AG09319 (cell line): ENCODE results near the gene SIDT2.

Experiments used
- DNase-seq: peaks from one replicate; pipeline ENCODE4 v3.0.0-alpha.2; 2010; ENCODE audit warnings: low read depth; ENCODE audit errors: extremely low read depth
- TF ChIP-seq, protein P1 (sequence below): IDR thresholded peaks from 2 replicates; pipeline ENCODE4 v1.5.1; 2011; ENCODE audit warnings: low read depth, mild to moderate bottlenecking, inconsistent platforms, low read length, moderate library complexity

The SIDT2 gene

DNA sequence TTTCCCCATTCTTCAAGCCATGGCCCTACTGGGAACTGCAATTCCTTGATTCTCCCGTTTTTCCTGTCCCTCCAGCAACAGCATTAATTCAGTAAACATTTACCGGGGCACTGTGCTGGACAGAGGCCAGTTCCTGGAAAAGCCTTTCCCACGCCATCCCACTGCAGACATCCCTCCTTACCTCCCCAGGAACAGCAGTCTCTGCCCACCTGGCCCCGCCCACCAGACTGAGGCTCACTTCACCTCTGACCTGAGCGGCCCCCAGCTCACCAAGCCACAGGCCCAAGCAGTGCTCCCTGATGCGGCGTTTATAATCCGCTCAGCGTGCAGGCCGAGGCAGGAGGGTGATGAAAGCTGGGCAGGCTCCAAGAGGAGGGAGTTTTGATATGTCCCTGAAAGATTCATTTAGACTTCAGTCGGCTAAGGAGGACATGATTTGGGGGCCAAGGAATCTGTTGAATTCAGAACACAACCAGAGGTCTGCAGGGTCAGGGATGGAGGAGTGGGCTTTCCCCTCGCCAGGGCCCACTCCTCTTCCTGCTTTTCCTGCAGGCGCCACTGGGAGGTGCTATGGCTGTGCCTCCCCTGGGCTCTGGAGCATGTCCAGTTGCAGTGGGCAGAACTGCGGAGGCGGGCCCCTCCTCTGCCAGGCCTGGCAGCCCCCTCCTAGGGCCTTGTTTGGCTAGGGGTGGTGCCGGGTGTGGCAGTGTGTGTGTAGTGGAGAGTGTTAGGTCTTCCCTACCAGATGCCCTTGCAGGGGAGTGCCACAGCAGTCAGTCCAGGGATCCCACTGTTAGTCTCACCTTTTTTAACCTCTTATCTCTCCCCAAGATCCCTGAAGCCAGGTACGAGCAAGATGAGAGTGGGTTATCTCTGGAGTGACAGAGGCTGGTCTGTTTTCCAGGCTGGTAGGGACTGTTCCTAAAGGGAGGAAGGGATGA lies 19.2 kb downstream of the SIDT2 start:
- TF ChIP-seq, protein P1, sequence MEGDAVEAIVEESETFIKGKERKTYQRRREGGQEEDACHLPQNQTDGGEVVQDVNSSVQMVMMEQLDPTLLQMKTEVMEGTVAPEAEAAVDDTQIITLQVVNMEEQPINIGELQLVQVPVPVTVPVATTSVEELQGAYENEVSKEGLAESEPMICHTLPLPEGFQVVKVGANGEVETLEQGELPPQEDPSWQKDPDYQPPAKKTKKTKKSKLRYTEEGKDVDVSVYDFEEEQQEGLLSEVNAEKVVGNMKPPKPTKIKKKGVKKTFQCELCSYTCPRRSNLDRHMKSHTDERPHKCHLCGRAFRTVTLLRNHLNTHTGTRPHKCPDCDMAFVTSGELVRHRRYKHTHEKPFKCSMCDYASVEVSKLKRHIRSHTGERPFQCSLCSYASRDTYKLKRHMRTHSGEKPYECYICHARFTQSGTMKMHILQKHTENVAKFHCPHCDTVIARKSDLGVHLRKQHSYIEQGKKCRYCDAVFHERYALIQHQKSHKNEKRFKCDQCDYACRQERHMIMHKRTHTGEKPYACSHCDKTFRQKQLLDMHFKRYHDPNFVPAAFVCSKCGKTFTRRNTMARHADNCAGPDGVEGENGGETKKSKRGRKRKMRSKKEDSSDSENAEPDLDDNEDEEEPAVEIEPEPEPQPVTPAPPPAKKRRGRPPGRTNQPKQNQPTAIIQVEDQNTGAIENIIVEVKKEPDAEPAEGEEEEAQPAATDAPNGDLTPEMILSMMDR = peak; percentile 35
- DNase-seq = no peak

DNA sequence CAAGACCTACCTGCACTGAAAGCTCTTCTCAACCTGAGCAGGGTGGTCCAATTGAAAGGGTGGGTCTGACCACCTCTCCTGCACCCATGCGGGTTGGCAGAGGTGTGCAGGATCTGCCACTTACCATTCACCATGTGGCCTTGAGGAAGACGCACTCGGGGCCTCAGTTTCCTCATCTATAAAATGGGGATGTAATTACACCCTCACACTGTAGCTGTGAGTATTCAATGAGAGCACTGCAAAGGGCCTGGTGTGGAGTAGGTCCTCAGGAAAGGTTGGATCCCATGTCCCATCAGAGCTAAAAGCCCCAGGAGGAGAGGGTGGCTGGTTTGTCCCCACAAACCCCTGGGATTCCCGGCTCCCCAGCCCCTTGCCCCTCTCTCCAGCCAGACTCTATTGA lies 20.1 kb downstream of the SIDT2 start:
- no peak for DNase-seq
- TF ChIP-seq, protein P1 = no peak

DNA sequence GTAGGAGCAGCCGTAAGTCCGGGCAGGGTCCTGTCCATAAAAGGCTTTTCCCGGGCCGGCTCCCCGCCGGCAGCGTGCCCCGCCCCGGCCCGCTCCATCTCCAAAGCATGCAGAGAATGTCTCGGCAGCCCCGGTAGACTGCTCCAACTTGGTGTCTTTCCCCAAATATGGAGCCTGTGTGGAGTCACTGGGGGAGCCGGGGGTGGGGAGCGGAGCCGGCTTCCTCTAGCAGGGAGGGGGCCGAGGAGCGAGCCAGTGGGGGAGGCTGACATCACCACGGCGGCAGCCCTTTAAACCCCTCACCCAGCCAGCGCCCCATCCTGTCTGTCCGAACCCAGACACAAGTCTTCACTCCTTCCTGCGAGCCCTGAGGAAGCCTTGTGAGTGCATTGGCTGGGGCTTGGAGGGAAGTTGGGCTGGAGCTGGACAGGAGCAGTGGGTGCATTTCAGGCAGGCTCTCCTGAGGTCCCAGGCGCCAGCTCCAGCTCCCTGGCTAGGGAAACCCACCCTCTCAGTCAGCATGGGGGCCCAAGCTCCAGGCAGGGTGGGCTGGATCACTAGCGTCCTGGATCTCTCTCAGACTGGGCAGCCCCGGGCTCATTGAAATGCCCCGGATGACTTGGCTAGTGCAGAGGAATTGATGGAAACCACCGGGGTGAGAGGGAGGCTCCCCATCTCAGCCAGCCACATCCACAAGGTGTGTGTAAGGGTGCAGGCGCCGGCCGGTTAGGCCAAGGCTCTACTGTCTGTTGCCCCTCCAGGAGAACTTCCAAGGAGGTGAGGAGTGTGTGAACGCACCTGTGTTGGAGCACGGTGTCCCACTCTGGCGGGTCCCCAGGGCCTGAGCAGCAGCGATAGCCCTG lies 20.7 kb downstream of the SIDT2 start, which contains the start of gene TAGLN:
TAGLN (plus strand) TSS at position 318 of the 863 bp plus-strand sequence. CDS start 3,644 bp downstream, outside the sequence.
- TF ChIP-seq, protein P1 = no peak
- peak; percentile 85 for DNase-seq

DNA sequence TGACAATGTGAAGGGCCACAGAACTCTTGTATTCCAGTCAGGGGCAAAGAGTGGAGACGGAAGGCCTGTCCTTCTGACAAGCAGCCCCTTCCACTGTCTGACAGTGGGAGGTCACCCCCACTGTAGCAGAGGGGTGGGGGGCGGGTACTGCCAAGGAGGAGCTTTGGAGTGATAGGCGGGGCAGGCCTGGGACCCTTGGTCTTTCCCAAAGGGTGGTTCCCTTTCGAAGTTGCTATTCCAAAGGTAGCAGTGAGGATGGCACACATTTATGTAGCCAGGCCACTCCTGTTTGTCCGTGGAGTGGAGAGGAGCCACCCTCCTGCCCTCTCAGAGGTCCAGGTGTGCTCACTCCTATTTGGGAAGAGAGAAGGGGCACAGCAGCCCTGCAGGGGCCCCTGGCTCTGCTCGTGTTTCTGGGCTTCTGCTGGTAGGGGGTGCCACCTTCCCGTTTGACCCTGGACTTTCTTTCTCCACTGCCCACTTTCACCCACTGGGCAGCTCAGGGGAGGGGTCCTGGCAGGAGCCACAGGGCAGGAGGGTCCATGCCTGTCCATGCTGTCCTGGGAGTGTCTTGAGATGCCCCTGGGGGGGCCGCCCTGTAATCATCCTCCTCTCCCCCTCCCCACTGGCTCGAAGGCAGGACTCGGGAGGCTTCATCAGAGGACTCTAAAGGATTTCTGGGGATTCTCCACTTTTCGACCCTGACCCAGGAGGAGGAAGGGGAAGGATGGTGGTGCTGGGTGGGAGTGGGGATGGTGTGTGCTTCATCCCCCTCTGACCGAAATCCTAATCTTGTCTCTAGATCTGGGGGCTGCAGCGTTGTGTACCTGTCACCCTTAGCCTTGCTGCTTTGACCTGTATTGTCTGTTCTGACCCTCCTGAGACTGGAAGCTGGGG lies 21.6 kb downstream of the SIDT2 start:
- DNase-seq = no peak
- TF ChIP-seq, protein P1 = no peak

DNA sequence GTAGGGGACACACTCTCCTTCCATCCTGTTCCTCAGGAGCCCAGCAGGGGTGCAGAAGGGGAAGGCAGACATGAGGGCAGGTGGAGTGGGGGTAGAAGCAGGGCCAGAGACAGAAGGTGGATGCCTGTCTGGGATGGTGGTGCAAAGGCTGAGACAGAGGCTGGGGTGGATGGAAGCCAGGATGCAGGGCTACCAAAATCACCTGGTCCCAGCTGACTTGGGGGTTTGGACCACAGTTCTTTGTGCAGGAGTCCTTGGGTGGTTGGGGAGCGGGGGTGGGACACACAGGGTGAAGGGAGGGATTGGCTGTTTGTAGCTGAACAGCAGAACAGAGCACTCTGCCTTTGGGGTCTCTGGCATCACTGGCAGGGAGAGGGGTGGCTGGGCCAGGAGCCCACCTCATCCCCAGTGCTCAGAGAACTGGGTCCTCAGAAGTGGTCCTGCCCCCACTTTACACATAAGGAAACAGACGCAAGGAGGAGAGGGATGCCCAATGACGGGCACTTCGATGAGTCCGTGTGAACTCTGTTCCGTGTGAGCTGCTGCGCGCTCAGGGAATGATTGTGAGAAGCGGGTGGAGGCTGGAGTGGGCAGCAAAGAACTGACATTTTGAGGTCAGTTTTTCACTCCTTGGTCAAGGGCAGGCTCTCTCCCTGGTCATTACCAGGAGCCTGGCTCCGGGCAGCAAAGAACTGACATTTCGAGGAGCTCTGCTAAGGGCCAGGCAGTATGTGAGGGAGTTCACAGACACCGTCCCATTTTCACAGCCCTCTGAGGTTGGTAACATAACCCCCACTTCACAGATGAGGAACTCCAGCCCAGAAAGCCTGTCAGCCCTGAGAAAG lies 22.5 kb downstream of the SIDT2 start:
- DNase-seq = no peak
- TF ChIP-seq, protein P1 = no peak

DNA sequence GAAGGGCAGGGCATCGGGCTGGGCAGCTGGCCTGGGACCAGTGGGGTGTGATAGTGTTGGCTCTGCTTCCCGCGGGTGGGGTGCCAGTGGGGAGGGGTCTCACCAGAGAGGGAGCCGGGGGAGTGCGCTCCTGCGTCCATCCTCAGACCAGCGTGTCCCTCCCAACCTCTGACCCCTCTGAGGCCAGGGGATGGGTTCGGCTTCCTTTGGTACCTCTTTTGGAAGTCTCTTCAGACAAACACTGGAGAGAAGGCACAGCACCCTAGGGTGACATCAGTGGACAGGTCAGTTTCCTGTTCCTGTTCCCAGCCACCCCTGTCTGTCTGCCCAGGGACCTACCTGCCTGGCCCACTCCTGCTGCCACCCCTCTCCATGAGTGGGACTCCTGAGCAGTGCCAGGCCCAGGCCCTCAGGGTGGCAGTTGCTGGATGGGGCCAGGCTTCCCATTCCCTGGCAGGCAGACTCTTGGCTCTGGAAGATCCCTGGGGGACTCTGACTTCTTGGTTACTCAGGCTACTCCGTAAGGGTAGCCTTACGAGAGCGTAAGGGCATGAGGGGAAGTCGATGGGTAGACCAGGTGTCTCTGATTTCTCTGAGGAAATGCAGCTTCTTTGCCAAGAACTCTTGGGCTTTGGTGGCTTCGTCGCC lies 23.2 kb downstream of the SIDT2 start:
- TF ChIP-seq, protein P1 = no peak
- DNase-seq = no peak
